GM23338 (cell line): Measurements from ENCODE around the gene KRTCAP3. TPM values are rescaled to one million over a fixed set of nuclear protein-coding genes. Genes with fewer than 3 reads are reported as not detected.
A peak's percentile ranks its signal among the peaks of the same experiment; 100 is the strongest.

Experiments
- ATAC-seq: fragments of 200-7000 bp; cut with Tn5 transposase; 3 replicates; pipeline ENCODE4 v1.9.1; 2020
- DNase-seq: peaks from one replicate; pipeline ENCODE4 v3.0.0-alpha.2; 2015; ENCODE audit warnings: low spot score
- H2AFZ ChIP-seq: fragments of 200-600 bp; sonication (generic); 2 replicates; pipeline ENCODE4 v1.8.0; 2016; ENCODE audit warnings: antibody characterized with exemption, mild to moderate bottlenecking, moderate library complexity
- H3F3A ChIP-seq: fragments of 200-600 bp; sonication (generic); replicated peaks from 2 replicates; pipeline ENCODE4 v1.8.0; 2017; ENCODE audit warnings: antibody characterized with exemption, mixed run types, low read depth
- H3K27ac ChIP-seq: fragments of 200-600 bp; sonication (generic); 2 replicates; pipeline ENCODE4 v1.6.1; 2016; ENCODE audit warnings: low read depth
- H3K27me3 ChIP-seq: fragments of 200-600 bp; sonication (generic); 2 replicates; pipeline ENCODE4 v1.8.0; 2016; ENCODE audit warnings: mild to moderate bottlenecking, mixed run types, moderate library complexity; ENCODE audit not compliant: insufficient read depth
- H3K36me3 ChIP-seq: fragments of 200-600 bp; sonication (generic); 2 replicates; pipeline ENCODE4 v1.8.0; 2016; ENCODE audit warnings: mild to moderate bottlenecking; ENCODE audit not compliant: insufficient read depth
- H3K4me1 ChIP-seq: fragments of 200-600 bp; sonication (generic); 2 replicates; pipeline ENCODE4 v1.8.0; 2016; ENCODE audit warnings: mild to moderate bottlenecking, moderate library complexity; ENCODE audit not compliant: insufficient read depth
- H3K4me2 ChIP-seq: fragments of 200-600 bp; sonication (generic); 2 replicates; pipeline ENCODE4 v1.7.1; 2017; ENCODE audit warnings: mixed run types
- H3K4me3 ChIP-seq: fragments of 200-600 bp; sonication (generic); 2 replicates; pipeline ENCODE4 v1.6.1; 2016; ENCODE audit warnings: mixed run types
- H3K79me2 ChIP-seq: fragments of 200-600 bp; sonication (generic); replicated peaks from 2 replicates; pipeline ENCODE4 v1.8.0; 2017; ENCODE audit warnings: mild to moderate bottlenecking; ENCODE audit not compliant: insufficient read depth
- H3K9me2 ChIP-seq: fragments of 200-600 bp; sonication (generic); 2 replicates; pipeline ENCODE4 v1.8.0; 2017; ENCODE audit not compliant: insufficient read depth
- H4K20me1 ChIP-seq: fragments of 200-600 bp; sonication (generic); replicated peaks from 2 replicates; pipeline ENCODE4 v1.8.0; 2017; ENCODE audit warnings: mild to moderate bottlenecking; ENCODE audit not compliant: insufficient read depth
- H3K27ac Mint-ChIP-seq: 2 replicates; pipeline ENCODE4 v1.8.0; 2020; ENCODE audit warnings: inconsistent platforms, mild to moderate bottlenecking, moderate library complexity, mixed read lengths
- H3K27me3 Mint-ChIP-seq: 3 replicates; pipeline ENCODE4 v1.8.0; 2022; ENCODE audit warnings: low read depth, mild to moderate bottlenecking, moderate library complexity, mixed read lengths, inconsistent platforms; ENCODE audit not compliant: insufficient read depth, poor library complexity
- H3K36me3 Mint-ChIP-seq: 3 replicates; pipeline ENCODE4 v1.8.0; 2021; ENCODE audit warnings: low read depth, mild to moderate bottlenecking, inconsistent platforms, moderate library complexity, mixed read lengths
- H3K4me1 Mint-ChIP-seq: 3 replicates; pipeline ENCODE4 v1.8.0; 2020; ENCODE audit warnings: mild to moderate bottlenecking, inconsistent platforms, mixed read lengths
- H3K4me3 Mint-ChIP-seq: 3 replicates; pipeline ENCODE4 v1.8.0; 2021; ENCODE audit warnings: moderate library complexity, mild to moderate bottlenecking, inconsistent platforms, mixed read lengths
- H3K9me3 Mint-ChIP-seq: 3 replicates; pipeline ENCODE4 v1.8.0; 2020; ENCODE audit warnings: moderate library complexity, mild to moderate bottlenecking, inconsistent platforms, mixed read lengths
- CREB1 ChIP-seq: fragments of 250-450 bp; sonication (Bioruptor Pico); IDR thresholded peaks from 2 replicates; pipeline ENCODE4 v1.5.0; 2020; ENCODE audit warnings: low read depth, mild to moderate bottlenecking, moderate library complexity
- EZH2phosphoT487 ChIP-seq: fragments of 200-600 bp; sonication (generic); IDR thresholded peaks from one replicate; pipeline ENCODE4 v1.8.1; 2018; ENCODE audit warnings: antibody characterized with exemption; ENCODE audit not compliant: unreplicated experiment
- POLR2AphosphoS5 ChIP-seq: IDR thresholded peaks from 2 replicates; pipeline ENCODE4 v1.6.1; 2016; ENCODE audit warnings: antibody characterized with exemption, low read depth
- STAT1 ChIP-seq: IDR thresholded peaks from one replicate; pipeline ENCODE4 v1.6.1; 2016; ENCODE audit warnings: antibody characterized with exemption; ENCODE audit not compliant: unreplicated experiment
- ZNF331 ChIP-seq: fragments of 250-450 bp; sonication (Bioruptor Pico); IDR thresholded peaks from 2 replicates; pipeline ENCODE4 v1.5.0; 2020; ENCODE audit warnings: low read depth, mild to moderate bottlenecking, moderate library complexity
- polyA plus RNA-seq: library from polyadenylated mRNA; unstranded; fragments of >200 nt; fragmentation: Nextera tagmentation; extraction: Ambion mirVana; gene quantifications from 2 replicates; pipeline ENCODE4 v1.2.1, GENCODE V29; 2016
- total RNA-seq: library from RNA; depleted of rRNA; stranded (reverse); fragments of >200 nt; shearing (Covaris generic); gene quantifications from 2 replicates; pipeline ENCODE4 v1.2.3, GENCODE V29; 2014
- TF ChIP-seq, protein P1 (sequence below): IDR thresholded peaks from 2 replicates; pipeline ENCODE4 v1.6.1; 2016; ENCODE audit warnings: antibody characterized with exemption
- TF ChIP-seq, protein P2 (sequence below): fragments of 250-450 bp; sonication (Bioruptor Pico); IDR thresholded peaks from 2 replicates; pipeline ENCODE4 v1.5.0; 2020; ENCODE audit warnings: mild to moderate bottlenecking, moderate library complexity

KRTCAP3 gene
- total and polyA plus RNA-seq, 2 experiments from 2014 or later: 15.8 to 52.4 TPM

DNA sequence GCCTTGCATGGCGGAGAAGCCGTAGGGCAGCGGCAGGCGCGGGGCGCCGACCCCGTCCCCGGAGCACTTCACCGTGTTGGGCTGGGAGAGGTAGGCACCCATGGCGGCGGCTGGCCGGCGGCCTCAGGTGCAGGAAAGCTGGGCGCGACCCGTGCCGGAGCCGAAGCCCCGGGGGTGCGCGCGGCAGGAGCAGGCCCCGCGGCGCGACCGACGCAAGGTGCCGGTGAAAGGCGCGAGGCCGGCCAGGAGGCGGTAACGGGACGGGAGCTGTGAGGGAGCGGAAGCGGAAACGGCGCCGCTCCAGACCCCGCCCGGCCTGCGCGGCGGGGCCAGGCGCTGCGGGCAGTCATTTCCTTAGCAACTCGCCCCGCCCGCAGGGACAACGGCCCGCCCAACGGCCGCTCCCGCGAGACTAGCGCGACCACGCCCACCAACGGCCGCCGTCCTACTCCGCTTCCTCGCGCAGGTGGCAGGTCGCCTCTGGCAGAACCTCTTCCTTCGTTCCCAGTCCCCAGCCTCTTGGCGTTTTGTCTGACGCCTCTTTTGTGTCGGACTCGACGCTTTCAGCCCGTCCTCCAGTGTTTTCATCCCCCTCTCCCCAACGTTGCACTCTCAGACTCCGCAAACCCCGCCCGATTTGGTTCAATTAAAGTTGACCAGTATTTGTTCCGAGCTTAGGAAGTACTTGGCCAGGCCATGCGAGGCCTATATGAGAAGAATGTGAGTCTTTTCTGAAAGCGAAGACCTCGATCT lies 32.7 kb upstream of the KRTCAP3 start, which contains the start of gene PPM1G:
Gene PPM1G (minus strand): TSS at position 271 of the 753 bp plus-strand sequence. CDS start 169 bp downstream, at position 102.
- TF ChIP-seq EZH2phosphoT487: no peak
- TF ChIP-seq POLR2AphosphoS5: peak; percentile 100
- 0 out of 2 replicates have a peak, but pooled peaks have one; percentile 1 for TF ChIP-seq CREB1 (CRISPR knock-in tag)
- no peak for TF ChIP-seq STAT1
- TF ChIP-seq, protein P1, sequence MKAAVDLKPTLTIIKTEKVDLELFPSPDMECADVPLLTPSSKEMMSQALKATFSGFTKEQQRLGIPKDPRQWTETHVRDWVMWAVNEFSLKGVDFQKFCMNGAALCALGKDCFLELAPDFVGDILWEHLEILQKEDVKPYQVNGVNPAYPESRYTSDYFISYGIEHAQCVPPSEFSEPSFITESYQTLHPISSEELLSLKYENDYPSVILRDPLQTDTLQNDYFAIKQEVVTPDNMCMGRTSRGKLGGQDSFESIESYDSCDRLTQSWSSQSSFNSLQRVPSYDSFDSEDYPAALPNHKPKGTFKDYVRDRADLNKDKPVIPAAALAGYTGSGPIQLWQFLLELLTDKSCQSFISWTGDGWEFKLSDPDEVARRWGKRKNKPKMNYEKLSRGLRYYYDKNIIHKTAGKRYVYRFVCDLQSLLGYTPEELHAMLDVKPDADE: peak; percentile 69
- peak; percentile 93 for ATAC-seq
- peaks cover 5% of the 10 kb centered on the region; the same call in 1 of the 3 replicates for H3K9me3 Mint-ChIP-seq
- peak within 1 kb of the TSS; percentile 91 for H3K27ac Mint-ChIP-seq
- no peaks in the 10 kb centered on the region for H3K27me3 ChIP-seq
- 0 out of 2 replicates have a peak, but pooled peaks cover 8% of the 10 kb centered on the region for H3K36me3 ChIP-seq
- peaks cover 27% of the 10 kb centered on the region for H4K20me1 ChIP-seq
- peaks cover 46% of the 10 kb centered on the region for H3K79me2 ChIP-seq
- peaks cover 12% of the 10 kb centered on the region for H3K27me3 Mint-ChIP-seq
- peaks cover 23% of the 10 kb centered on the region; the same call in 1 of the 2 replicates for H3K4me1 ChIP-seq
- DNase-seq: peak; percentile 97
- H3K36me3 Mint-ChIP-seq: peaks cover 28% of the 10 kb centered on the region
- H3K4me1 Mint-ChIP-seq: peaks cover 13% of the 10 kb centered on the region; the same call in 2 of the 3 replicates
- peak within 1 kb of the TSS; percentile 93 for H3K27ac ChIP-seq
- H3K4me3 Mint-ChIP-seq: peak within 1 kb of the TSS; percentile 87
- peak within 1 kb of the TSS; percentile 64 for H3K4me3 ChIP-seq
- peak within 1 kb of the TSS; percentile 94 for H2AFZ ChIP-seq
- H3K4me2 ChIP-seq: peak within 1 kb of the TSS; percentile 90
- H3K9me2 ChIP-seq: peaks cover 10% of the 10 kb centered on the region; the same call in 1 of the 2 replicates
- H3F3A ChIP-seq: peaks cover 3% of the 10 kb centered on the region; the same call in 1 of the 2 replicates

DNA sequence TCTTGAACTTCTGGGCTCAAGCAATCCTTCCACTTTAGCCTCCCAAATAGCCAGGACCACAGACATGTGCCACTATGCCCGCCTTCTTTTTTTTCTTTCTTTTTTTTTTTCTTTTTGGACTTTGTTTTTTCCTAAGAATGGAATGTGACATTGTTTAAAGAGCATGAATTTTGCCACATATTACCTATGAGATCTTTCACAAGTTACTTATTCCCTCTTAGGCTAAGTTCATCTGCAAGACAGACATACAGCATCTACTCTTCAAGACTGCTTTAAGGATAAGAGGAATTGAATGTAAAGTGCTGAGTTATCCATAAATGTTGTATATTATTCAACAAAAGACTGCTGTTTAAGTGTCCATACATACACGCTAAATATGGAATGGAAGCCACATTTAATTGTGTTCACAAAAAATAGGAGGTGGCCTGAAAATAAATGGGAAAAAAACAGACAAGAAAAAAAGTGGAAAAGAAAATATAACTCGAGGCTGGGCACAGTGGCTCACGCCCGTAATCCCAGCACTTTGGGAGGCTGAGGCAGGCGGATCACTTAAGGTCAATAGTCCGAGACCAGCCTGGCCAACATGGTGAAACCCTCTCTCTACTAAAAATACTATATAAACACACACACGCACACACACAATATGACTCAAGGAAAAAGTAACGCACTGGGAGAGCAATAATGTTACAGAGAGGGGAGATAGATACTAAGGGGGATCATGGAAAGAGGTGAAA lies 29.6 kb upstream of the KRTCAP3 start:
- Histone ChIP-seq H3K4me2 (no peak overlapping the region), H3K36me3 (0 out of 2 replicates have a peak, but pooled peaks cover 2% of the 10 kb centered on the region), H3K4me1 (0 out of 2 replicates have a peak, but pooled peaks cover 7% of the 10 kb centered on the region), H3K9me2 (peaks cover 10% of the 10 kb centered on the region; the same call in 1 of the 2 replicates), H3K27ac (no peak overlapping the region), H2AFZ (peak overlapping the region; percentile 69; the same call in 1 of the 2 replicates), H3F3A (peaks cover 1% of the 10 kb centered on the region; the same call in 1 of the 2 replicates), H3K4me3 (no peak overlapping the region), H4K20me1 (peaks cover 4% of the 10 kb centered on the region), H3K79me2 (peaks cover 16% of the 10 kb centered on the region), H3K27me3 (no peaks in the 10 kb centered on the region)
- Mint-ChIP-seq H3K4me3 (no peak overlapping the region), H3K27me3 (peaks cover 9% of the 10 kb centered on the region), H3K27ac (no peak overlapping the region), H3K36me3 (peaks cover 6% of the 10 kb centered on the region), H3K9me3 (peaks cover 5% of the 10 kb centered on the region; the same call in 1 of the 3 replicates), H3K4me1 (peaks cover 5% of the 10 kb centered on the region; the same call in 2 of the 3 replicates)
- DNase-seq (no peak), ATAC-seq (no peak)
- no peak for TF ChIP-seq STAT1
- TF ChIP-seq, protein P2, sequence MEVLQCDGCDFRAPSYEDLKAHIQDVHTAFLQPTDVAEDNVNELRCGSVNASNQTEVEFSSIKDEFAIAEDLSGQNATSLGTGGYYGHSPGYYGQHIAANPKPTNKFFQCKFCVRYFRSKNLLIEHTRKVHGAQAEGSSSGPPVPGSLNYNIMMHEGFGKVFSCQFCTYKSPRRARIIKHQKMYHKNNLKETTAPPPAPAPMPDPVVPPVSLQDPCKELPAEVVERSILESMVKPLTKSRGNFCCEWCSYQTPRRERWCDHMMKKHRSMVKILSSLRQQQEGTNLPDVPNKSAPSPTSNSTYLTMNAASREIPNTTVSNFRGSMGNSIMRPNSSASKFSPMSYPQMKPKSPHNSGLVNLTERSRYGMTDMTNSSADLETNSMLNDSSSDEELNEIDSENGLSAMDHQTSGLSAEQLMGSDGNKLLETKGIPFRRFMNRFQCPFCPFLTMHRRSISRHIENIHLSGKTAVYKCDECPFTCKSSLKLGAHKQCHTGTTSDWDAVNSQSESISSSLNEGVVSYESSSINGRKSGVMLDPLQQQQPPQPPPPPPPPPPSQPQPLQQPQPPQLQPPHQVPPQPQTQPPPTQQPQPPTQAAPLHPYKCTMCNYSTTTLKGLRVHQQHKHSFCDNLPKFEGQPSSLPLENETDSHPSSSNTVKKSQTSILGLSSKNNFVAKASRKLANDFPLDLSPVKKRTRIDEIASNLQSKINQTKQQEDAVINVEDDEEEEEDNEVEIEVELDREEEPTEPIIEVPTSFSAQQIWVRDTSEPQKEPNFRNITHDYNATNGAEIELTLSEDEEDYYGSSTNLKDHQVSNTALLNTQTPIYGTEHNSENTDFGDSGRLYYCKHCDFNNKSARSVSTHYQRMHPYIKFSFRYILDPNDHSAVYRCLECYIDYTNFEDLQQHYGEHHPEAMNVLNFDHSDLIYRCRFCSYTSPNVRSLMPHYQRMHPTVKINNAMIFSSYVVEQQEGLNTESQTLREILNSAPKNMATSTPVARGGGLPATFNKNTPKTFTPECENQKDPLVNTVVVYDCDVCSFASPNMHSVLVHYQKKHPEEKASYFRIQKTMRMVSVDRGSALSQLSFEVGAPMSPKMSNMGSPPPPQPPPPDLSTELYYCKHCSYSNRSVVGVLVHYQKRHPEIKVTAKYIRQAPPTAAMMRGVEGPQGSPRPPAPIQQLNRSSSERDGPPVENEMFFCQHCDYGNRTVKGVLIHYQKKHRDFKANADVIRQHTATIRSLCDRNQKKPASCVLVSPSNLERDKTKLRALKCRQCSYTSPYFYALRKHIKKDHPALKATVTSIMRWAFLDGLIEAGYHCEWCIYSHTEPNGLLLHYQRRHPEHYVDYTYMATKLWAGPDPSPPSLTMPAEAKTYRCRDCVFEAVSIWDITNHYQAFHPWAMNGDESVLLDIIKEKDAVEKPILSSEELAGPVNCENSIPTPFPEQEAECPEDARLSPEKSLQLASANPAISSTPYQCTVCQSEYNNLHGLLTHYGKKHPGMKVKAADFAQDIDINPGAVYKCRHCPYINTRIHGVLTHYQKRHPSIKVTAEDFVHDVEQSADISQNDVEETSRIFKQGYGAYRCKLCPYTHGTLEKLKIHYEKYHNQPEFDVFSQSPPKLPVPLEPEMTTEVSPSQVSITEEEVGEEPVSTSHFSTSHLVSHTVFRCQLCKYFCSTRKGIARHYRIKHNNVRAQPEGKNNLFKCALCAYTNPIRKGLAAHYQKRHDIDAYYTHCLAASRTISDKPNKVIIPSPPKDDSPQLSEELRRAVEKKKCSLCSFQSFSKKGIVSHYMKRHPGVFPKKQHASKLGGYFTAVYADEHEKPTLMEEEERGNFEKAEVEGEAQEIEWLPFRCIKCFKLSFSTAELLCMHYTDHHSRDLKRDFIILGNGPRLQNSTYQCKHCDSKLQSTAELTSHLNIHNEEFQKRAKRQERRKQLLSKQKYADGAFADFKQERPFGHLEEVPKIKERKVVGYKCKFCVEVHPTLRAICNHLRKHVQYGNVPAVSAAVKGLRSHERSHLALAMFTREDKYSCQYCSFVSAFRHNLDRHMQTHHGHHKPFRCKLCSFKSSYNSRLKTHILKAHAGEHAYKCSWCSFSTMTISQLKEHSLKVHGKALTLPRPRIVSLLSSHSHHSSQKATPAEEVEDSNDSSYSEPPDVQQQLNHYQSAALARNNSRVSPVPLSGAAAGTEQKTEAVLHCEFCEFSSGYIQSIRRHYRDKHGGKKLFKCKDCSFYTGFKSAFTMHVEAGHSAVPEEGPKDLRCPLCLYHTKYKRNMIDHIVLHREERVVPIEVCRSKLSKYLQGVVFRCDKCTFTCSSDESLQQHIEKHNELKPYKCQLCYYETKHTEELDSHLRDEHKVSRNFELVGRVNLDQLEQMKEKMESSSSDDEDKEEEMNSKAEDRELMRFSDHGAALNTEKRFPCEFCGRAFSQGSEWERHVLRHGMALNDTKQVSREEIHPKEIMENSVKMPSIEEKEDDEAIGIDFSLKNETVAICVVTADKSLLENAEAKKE (CRISPR knock-in tag): no peak
- TF ChIP-seq, protein P1: no peak
- TF ChIP-seq POLR2AphosphoS5: no peak
- no peak for TF ChIP-seq CREB1 (CRISPR knock-in tag)
- no peak for TF ChIP-seq ZNF331 (CRISPR knock-in tag)
